ENCODE results near the gene SWAP70. TPM values are rescaled to one million over a fixed set of nuclear protein-coding genes. Genes with fewer than 3 reads are reported as not detected.

Gene SWAP70
- total and polyA plus RNA-seq, 2 of the 8 experiments (the other 6 are each of a cell fraction or from before 2014, with no cell fraction given): 14.8 to 37.5 TPM

DNA sequence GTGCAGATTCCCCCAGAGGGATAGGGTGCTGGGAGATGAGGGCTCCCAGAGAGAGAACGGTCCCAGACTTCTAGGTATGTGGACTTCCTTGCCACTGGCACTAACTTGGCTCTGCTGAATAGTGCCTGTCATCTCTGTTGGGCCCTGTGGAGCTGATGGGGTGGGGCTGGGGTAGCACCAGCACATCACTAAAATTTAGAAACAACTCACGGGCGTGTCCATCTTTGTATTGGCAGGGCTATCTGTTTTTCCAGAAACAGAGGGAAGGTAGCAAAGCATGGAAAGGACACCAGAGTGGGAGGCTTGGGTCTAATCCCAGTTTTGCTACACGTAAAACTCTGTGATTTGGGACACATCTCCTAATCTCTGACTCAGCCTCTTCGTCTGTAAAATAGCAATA, 25.8 kb downstream of the SWAP70 start:
- peaks cover 0 to 12% of the 10 kb centered on the region in 2 experiments for H4K20me1 ChIP-seq (replicated peaks in 1 of 2; ENCODE audit: control insufficient read depth in 1 of 2, insufficient read depth in 2 of 2, low read length in 2 of 2)
- peaks cover 0 to 7% (median 2%) of the 10 kb centered on the region in 4 experiments; a peak in 3 of 8 replicates for H3K36me3 ChIP-seq (ENCODE audit: control insufficient read depth in 2 of 4, insufficient read depth in 4 of 4, low read length in 3 of 4)
- no peak overlapping the region for H3K4ac ChIP-seq (replicated peaks; ENCODE audit: insufficient read length, low read depth, low read length)
- TF ChIP-seq BCL11A (IDR thresholded peaks at IDR 0.05; ENCODE audit: low read depth in 2 of 2, low read length in 2 of 2): no peak
- TF ChIP-seq ZNF274 (IDR thresholded peaks at IDR 0.05; ENCODE audit: borderline replicate concordance, extremely low read depth, low read length): no peak
- no peak for TF ChIP-seq TBP (IDR thresholded peaks at IDR 0.05; ENCODE audit: low read depth, low read length)
- no peak for TF ChIP-seq CREB1 (IDR thresholded peaks at IDR 0.05)
- no peak for TF ChIP-seq PHF8 (conservative IDR thresholded peaks at IDR 0.05; ENCODE audit: low read depth, low read length)
- no peak for TF ChIP-seq YY1 (IDR thresholded peaks at IDR 0.05; ENCODE audit: low read depth, low read length)
- TF ChIP-seq KDM4A (IDR thresholded peaks at IDR 0.05; ENCODE audit: low read depth, low read length, severe bottlenecking): no peak
- no peak for TF ChIP-seq CEBPB (IDR thresholded peaks at IDR 0.05; ENCODE audit: low read depth, low read length)
- no peak for TF ChIP-seq SUZ12 (IDR thresholded peaks at IDR 0.05; ENCODE audit: low read length)
- no peak for TF ChIP-seq RXRA (IDR thresholded peaks at IDR 0.05; ENCODE audit: insufficient read depth, low read depth, low read length)
- no peak overlapping the region for H2BK12ac ChIP-seq (ENCODE audit: low read depth, low read length)
- no peak overlapping the region for H2AFZ ChIP-seq (ENCODE audit: low read length)
- ChIA-PET CTCF (ENCODE audit: partially characterized antibody) (interaction anchor here (1.6 kb wide), 1 partner anchor 83 kb away, joined by 3 read pairs; no protein-coding TSS in a partner anchor), POLR2A (ENCODE audit: partially characterized antibody) (interaction anchor here (1.3 to 2.0 kb wide), 2 partner anchors 14 to 15 kb away, joined by 3 to 4 read pairs; no protein-coding TSS in a partner anchor)
- no peak overlapping the region for H4K8ac ChIP-seq (ENCODE audit: extremely low read depth, insufficient read depth, low read length)
- H2BK15ac ChIP-seq (ENCODE audit: low read length): no peak overlapping the region
- no peak overlapping the region for H3K56ac ChIP-seq (replicated peaks; ENCODE audit: insufficient read length, low read depth, low read length)
- H3K4me1 ChIP-seq (replicated peaks in 1 of 4; ENCODE audit: control insufficient read depth in 3 of 4, insufficient read depth in 4 of 4, low read length in 3 of 4): peaks cover 3 to 14% (median 11%) of the 10 kb centered on the region in 4 experiments; a peak in 6 of 7 replicates
- DNase-seq (ENCODE audit: low read depth in 1 of 2, low spot score in 2 of 2) (no peak), FAIRE-seq (no peak)
- WGBS, 2 experiments (ENCODE audit: extremely low coverage in 1 of 2, insufficient coverage in 1 of 2, insufficient read length in 1 of 2, insufficient replicate concordance in 2 of 2, low coverage in 1 of 2, low lambda C conversion rate in 2 of 2, missing lambda C conversion rate in 1 of 2): 92% methylated on average over 5 of the region's 5 CpGs; no CpG with 5 or more reads in 1 of the 2 experiments
- H3K4me2 ChIP-seq (ENCODE audit: insufficient read depth in 1 of 2, low read depth in 2 of 2, low read length in 2 of 2): no peak overlapping the region
- H3K9me3 ChIP-seq (ENCODE audit: insufficient read depth in 2 of 2, low read depth in 1 of 2, low read length in 1 of 2): no peaks in the 10 kb centered on the region
- no peak overlapping the region for H3K27ac ChIP-seq (ENCODE audit: low read depth, low read length)
- no peaks in the 10 kb centered on the region for H3K23me2 ChIP-seq (ENCODE audit: low read depth, low read length)
- H3K4me3 ChIP-seq (ENCODE audit: extremely low read depth in 1 of 4, insufficient read depth in 2 of 4, low read depth in 3 of 4, low read length in 4 of 4): no peak overlapping the region
- no peak overlapping the region for H3K18ac ChIP-seq (ENCODE audit: extremely low read depth, low read length)
- no peak overlapping the region for H3K14ac ChIP-seq (ENCODE audit: insufficient read length)
- no peak overlapping the region for H2AK5ac ChIP-seq (ENCODE audit: low read depth, low read length)
- no peak overlapping the region for H3K23ac ChIP-seq (ENCODE audit: insufficient read length)
- peaks cover 4% of the 10 kb centered on the region for H3K79me1 ChIP-seq (ENCODE audit: low read depth, low read length)
- H4K5ac ChIP-seq (ENCODE audit: insufficient read length, low read depth, low read length): no peak overlapping the region
- no peak overlapping the region for H2BK5ac ChIP-seq (ENCODE audit: low read depth, low read length)
- no peaks in the 10 kb centered on the region for H3K27me3 ChIP-seq (replicated peaks in 1 of 4; ENCODE audit: control insufficient read depth in 3 of 4, extremely low read depth in 1 of 4, insufficient read depth in 3 of 4, low read length in 3 of 4)
- H4K91ac ChIP-seq (replicated peaks; ENCODE audit: insufficient read length, low read length): no peak overlapping the region
- no peak overlapping the region for H2BK20ac ChIP-seq (ENCODE audit: low read length)
- no peak overlapping the region for H2BK120ac ChIP-seq (replicated peaks; ENCODE audit: low read depth, low read length)
- no peak overlapping the region for H3K9ac ChIP-seq (replicated peaks in 1 of 4; ENCODE audit: extremely low read depth in 1 of 4, low read depth in 3 of 4, low read length in 3 of 4)
- peaks cover 0 to 64% of the 10 kb centered on the region in 2 experiments; a peak in 3 of 4 replicates for H3K79me2 ChIP-seq (ENCODE audit: control insufficient read depth in 1 of 2, insufficient read depth in 2 of 2, low read length in 2 of 2)
